H1 (cell line): Measurements from ENCODE around the gene MT1X. TPM values are rescaled to one million over a fixed set of nuclear protein-coding genes. Genes with fewer than 3 reads are reported as not detected.

ENCODE experiments used
- CTCF ChIA-PET: fragments of 300-600 bp; sonication (Branson Sonifier 250); formaldehyde crosslinking; loops from one replicate; lab custom pipeline; 2021; ENCODE audit not compliant: partially characterized antibody; lab: Charles Lee
- POLR2A ChIA-PET: fragments of 300-600 bp; sonication (Branson Sonifier 250); formaldehyde crosslinking; loops from one replicate; lab custom pipeline; 2021; ENCODE audit warnings: inconsistent platforms; ENCODE audit not compliant: partially characterized antibody; lab: Charles Lee
- DNase-seq, 2 experiments: peaks; one replicate each; pipeline versions ENCODE4 v3.0.0 to v3.0.0-alpha.2; 2010 to 2022; ENCODE audit warnings: low spot score in 2 of 2, low read depth in 1 of 2, mixed read lengths in 1 of 2
- FAIRE-seq: peaks from 2 replicates; lab custom pipeline; 2011; peaks lifted over from hg19 to GRCh38; lab: Jason Lieb, UNC
- H2AFZ ChIP-seq: 2 replicates; pipeline ENCODE4 v1.8.1; 2012; ENCODE audit warnings: low read length, inconsistent platforms
- H2AK5ac ChIP-seq: 2 replicates; pipeline ENCODE4 v1.6.1; 2013; ENCODE audit warnings: low read depth, low read length
- H2BK120ac ChIP-seq: replicated peaks from 2 replicates; pipeline ENCODE3; 2013; ENCODE audit warnings: low read depth, low read length, inconsistent platforms
- H2BK12ac ChIP-seq: 2 replicates; pipeline ENCODE4 v1.6.1; 2013; ENCODE audit warnings: low read depth, low read length
- H2BK15ac ChIP-seq: 2 replicates; pipeline ENCODE4 v1.6.1; 2013; ENCODE audit warnings: low read length
- H2BK20ac ChIP-seq: 2 replicates; pipeline ENCODE4 v1.6.1; 2013; ENCODE audit warnings: low read length
- H2BK5ac ChIP-seq: 2 replicates; pipeline ENCODE4 v1.6.1; 2013; ENCODE audit warnings: low read depth, low read length
- H3K14ac ChIP-seq: 2 replicates; pipeline ENCODE4 v1.6.1; 2013; ENCODE audit warnings: inconsistent platforms; ENCODE audit not compliant: insufficient read length
- H3K18ac ChIP-seq: 2 replicates; pipeline ENCODE4 v1.6.1; 2013; ENCODE audit warnings: low read length; ENCODE audit errors: extremely low read depth
- H3K23ac ChIP-seq: 2 replicates; pipeline ENCODE4 v1.6.1; 2013; ENCODE audit warnings: inconsistent platforms; ENCODE audit not compliant: insufficient read length
- H3K23me2 ChIP-seq: 2 replicates; pipeline ENCODE4 v1.6.1; 2013; ENCODE audit warnings: low read depth, low read length
- H3K27ac ChIP-seq: 2 replicates; pipeline ENCODE4 v1.6.1; 2011; ENCODE audit warnings: low read depth, low read length, inconsistent platforms
- H3K27me3 ChIP-seq, 4 experiments: replicated peaks in 1 of 4; 1 replicate in 1 of 4; 2 replicates in 3 of 4; pipeline versions ENCODE4 v1.6.1 to v1.8.1; 2011 to 2013; ENCODE audit warnings: low read length in 3 of 4, mild to moderate bottlenecking in 3 of 4, inconsistent platforms in 2 of 4, mixed read lengths in 2 of 4, moderate library complexity in 1 of 4; ENCODE audit not compliant: control insufficient read depth in 3 of 4, insufficient read depth in 3 of 4; ENCODE audit errors: extremely low read depth in 1 of 4
- H3K36me3 ChIP-seq, 4 experiments: 2 replicates each; pipeline versions ENCODE4 v1.6.1 to v1.8.1; 2011 to 2013; ENCODE audit warnings: mild to moderate bottlenecking in 4 of 4, low read length in 3 of 4, moderate library complexity in 2 of 4, control low read depth in 1 of 4, inconsistent platforms in 1 of 4; ENCODE audit not compliant: insufficient read depth in 4 of 4, control insufficient read depth in 2 of 4
- H3K4ac ChIP-seq: replicated peaks from 2 replicates; pipeline ENCODE3; 2013; ENCODE audit warnings: low read length, low read depth, mixed read lengths, inconsistent platforms; ENCODE audit not compliant: insufficient read length
- H3K4me1 ChIP-seq, 4 experiments: replicated peaks in 1 of 4; 1 replicate in 1 of 4; 2 replicates in 3 of 4; pipeline versions ENCODE4 v1.6.1 to v1.8.1; 2011 to 2013; ENCODE audit warnings: low read length in 3 of 4, inconsistent platforms in 2 of 4, mixed read lengths in 1 of 4; ENCODE audit not compliant: insufficient read depth in 4 of 4, control insufficient read depth in 3 of 4
- H3K4me2 ChIP-seq, 2 experiments: 2 replicates each; pipeline versions ENCODE4 v1.6.1 to v1.8.1; 2011 to 2013; ENCODE audit warnings: low read depth in 2 of 2, low read length in 2 of 2, control low read depth in 1 of 2, inconsistent platforms in 1 of 2, mild to moderate bottlenecking in 1 of 2; ENCODE audit not compliant: insufficient read depth in 1 of 2
- H3K4me3 ChIP-seq, 4 experiments: fragments of 200-600, 300-600 bp in 1 of 4; sonication (generic), shearing (Covaris generic), sonication (Bioruptor Twin) in 1 of 4; 2 replicates each; pipeline versions ENCODE4 v1.5.1 to v1.8.1; 2011 to 2016; ENCODE audit warnings: low read length in 4 of 4, low read depth in 3 of 4, control low read depth in 2 of 4, inconsistent platforms in 2 of 4, mild to moderate bottlenecking in 2 of 4, mixed read lengths in 1 of 4, moderate library complexity in 1 of 4; ENCODE audit not compliant: insufficient read depth in 2 of 4; ENCODE audit errors: extremely low read depth in 1 of 4
- H3K56ac ChIP-seq: replicated peaks from 2 replicates; pipeline ENCODE3; 2013; ENCODE audit warnings: low read depth, mild to moderate bottlenecking, mixed read lengths, low read length, inconsistent platforms; ENCODE audit not compliant: insufficient read length
- H3K79me1 ChIP-seq: 2 replicates; pipeline ENCODE4 v1.6.1; 2013; ENCODE audit warnings: low read depth, low read length, control low read depth
- H3K79me2 ChIP-seq, 2 experiments: 2 replicates each; pipeline versions ENCODE4 v1.6.1 to v1.8.1; 2012 to 2013; ENCODE audit warnings: low read length in 2 of 2, mild to moderate bottlenecking in 2 of 2, inconsistent platforms in 1 of 2; ENCODE audit not compliant: insufficient read depth in 2 of 2, control insufficient read depth in 1 of 2
- H3K9ac ChIP-seq, 4 experiments: replicated peaks in 1 of 4; 1 replicate in 1 of 4; 2 replicates in 3 of 4; pipeline versions ENCODE4 v1.6.1 to v1.8.1; 2011 to 2013; ENCODE audit warnings: low read depth in 3 of 4, low read length in 3 of 4, control low read depth in 2 of 4, mild to moderate bottlenecking in 2 of 4, moderate library complexity in 2 of 4, inconsistent platforms in 1 of 4; ENCODE audit errors: extremely low read depth in 1 of 4
- H3K9me3 ChIP-seq, 2 experiments: 2 replicates each; pipeline versions ENCODE4 v1.6.1 to v1.8.1; 2012 to 2013; ENCODE audit warnings: mild to moderate bottlenecking in 2 of 2, moderate library complexity in 2 of 2, control low read depth in 1 of 2, inconsistent platforms in 1 of 2, low read depth in 1 of 2, low read length in 1 of 2, mixed read lengths in 1 of 2; ENCODE audit not compliant: insufficient read depth in 2 of 2
- H4K20me1 ChIP-seq, 2 experiments: replicated peaks in 1 of 2; 2 replicates each; pipeline versions ENCODE3 to v1.8.1; 2011 to 2013; ENCODE audit warnings: inconsistent platforms in 2 of 2, low read length in 2 of 2, mild to moderate bottlenecking in 1 of 2; ENCODE audit not compliant: insufficient read depth in 2 of 2, control insufficient read depth in 1 of 2
- H4K5ac ChIP-seq: 2 replicates; pipeline ENCODE4 v1.6.1; 2013; ENCODE audit warnings: low read length, low read depth, mixed read lengths, inconsistent platforms; ENCODE audit not compliant: insufficient read length
- H4K8ac ChIP-seq: 2 replicates; pipeline ENCODE4 v1.8.0; 2013; ENCODE audit warnings: mild to moderate bottlenecking, moderate library complexity, low read length, inconsistent platforms; ENCODE audit not compliant: insufficient read depth; ENCODE audit errors: extremely low read depth
- H4K91ac ChIP-seq: replicated peaks from 2 replicates; pipeline ENCODE3; 2013; ENCODE audit warnings: low read length, mixed read lengths, inconsistent platforms; ENCODE audit not compliant: insufficient read length
- BRCA1 ChIP-seq: IDR thresholded peaks from 2 replicates; pipeline ENCODE4 v1.6.1; 2012; ENCODE audit warnings: low read depth, low read length, improper control_type of control experiment
- CTBP2 ChIP-seq: IDR thresholded peaks from 2 replicates; pipeline ENCODE4 v1.7.0; 2011; ENCODE audit warnings: borderline replicate concordance, mild to moderate bottlenecking, moderate library complexity, mixed read lengths, low read length; ENCODE audit not compliant: insufficient read depth, insufficient read length
- MAX ChIP-seq: IDR thresholded peaks from 2 replicates; pipeline ENCODE4 v1.6.1; 2012; ENCODE audit warnings: inconsistent platforms
- PHF8 ChIP-seq: fragments of 200-600 bp; sonication (generic); conservative IDR thresholded peaks from 2 replicates; pipeline ENCODE4 v1.7.1; 2012; ENCODE audit warnings: low read depth, mild to moderate bottlenecking, inconsistent platforms, low read length, moderate library complexity
- SAP30 ChIP-seq: fragments of 300-600 bp; sonication (generic); IDR thresholded peaks from 2 replicates; pipeline ENCODE4 v1.7.1; 2012; ENCODE audit warnings: low read length, moderate library complexity, mild to moderate bottlenecking, inconsistent platforms; ENCODE audit not compliant: insufficient read depth, insufficient replicate concordance
- SIN3A ChIP-seq, 2 experiments: IDR thresholded peaks in 1 of 2; conservative IDR thresholded peaks in 1 of 2; 2 replicates each; pipeline ENCODE4 v1.6.1; 2011 to 2012; ENCODE audit warnings: low read length in 2 of 2, improper control_type of control experiment in 1 of 2, low read depth in 1 of 2, mild to moderate bottlenecking in 1 of 2
- SP2 ChIP-seq: IDR thresholded peaks from 2 replicates; pipeline ENCODE4 v1.6.1; 2012; ENCODE audit warnings: mild to moderate bottlenecking, low read length, inconsistent platforms
- SP4 ChIP-seq: IDR thresholded peaks from 2 replicates; pipeline ENCODE4 v1.6.1; 2012; ENCODE audit warnings: low read length, inconsistent platforms
- SUZ12 ChIP-seq: fragments of 200-600 bp; sonication (generic); IDR thresholded peaks from 2 replicates; pipeline ENCODE4 v1.6.1; 2012; ENCODE audit warnings: mild to moderate bottlenecking, inconsistent platforms, low read length, moderate library complexity, mixed read lengths
- YY1 ChIP-seq: IDR thresholded peaks from 2 replicates; pipeline ENCODE4 v1.6.1; 2011; ENCODE audit warnings: low read depth, mild to moderate bottlenecking, low read length
- WGBS, 2 experiments: shearing (Covaris generic) in 1 of 2; methylation state at CpG; one replicate each; pipeline versions ENCODE4 v1.1.6 to v1.1.7; 2013 to 2015; ENCODE audit warnings: low lambda C conversion rate in 2 of 2, mixed read lengths in 2 of 2, inconsistent platforms in 1 of 2, low coverage in 1 of 2, missing lambda C conversion rate in 1 of 2; ENCODE audit not compliant: insufficient replicate concordance in 2 of 2, insufficient coverage in 1 of 2, insufficient read length in 1 of 2; ENCODE audit errors: extremely low coverage in 1 of 2, missing lambda C conversion rate in 1 of 2; 5-methylcytosine and 5-hydroxymethylcytosine counted together
- polyA plus RNA-seq, 7 experiments: library from polyadenylated mRNA; depleted of rRNA in 3 of 7; stranded (reverse) in 5 of 7; unstranded in 2 of 7; fragments of >200 nt in 5 of 7; fragments of 200-250 nt in 2 of 7; gene quantifications; 1 replicate in 5 of 7; 2 replicates in 1 of 7; 4 replicates in 1 of 7; pipeline versions ENCODE4 v1.2.1 to v1.2.3, GENCODE V29; 2011 to 2013; ENCODE audit warnings: missing spikeins in 2 of 7, mixed read lengths in 2 of 7
- total RNA-seq: library from RNA; stranded (reverse); fragmentation: NEBNext Ultra II Directional; extraction: Animal tissue kit (Norgen Biotek cat#: 25700); gene quantifications from 2 replicates; pipeline ENCODE4 v1.2.1, GENCODE V29; 2021
- TF ChIP-seq, protein P1 (sequence below): IDR thresholded peaks from 2 replicates; pipeline ENCODE4 v1.6.1; 2011; ENCODE audit warnings: low read length, improper control_type of control experiment

The MT1X gene
- total and polyA plus RNA-seq, 2 of the 8 experiments (the other 6 are each of a cell fraction or from before 2014, with no cell fraction given), result 52.4 to 1,060 TPM

DNA sequence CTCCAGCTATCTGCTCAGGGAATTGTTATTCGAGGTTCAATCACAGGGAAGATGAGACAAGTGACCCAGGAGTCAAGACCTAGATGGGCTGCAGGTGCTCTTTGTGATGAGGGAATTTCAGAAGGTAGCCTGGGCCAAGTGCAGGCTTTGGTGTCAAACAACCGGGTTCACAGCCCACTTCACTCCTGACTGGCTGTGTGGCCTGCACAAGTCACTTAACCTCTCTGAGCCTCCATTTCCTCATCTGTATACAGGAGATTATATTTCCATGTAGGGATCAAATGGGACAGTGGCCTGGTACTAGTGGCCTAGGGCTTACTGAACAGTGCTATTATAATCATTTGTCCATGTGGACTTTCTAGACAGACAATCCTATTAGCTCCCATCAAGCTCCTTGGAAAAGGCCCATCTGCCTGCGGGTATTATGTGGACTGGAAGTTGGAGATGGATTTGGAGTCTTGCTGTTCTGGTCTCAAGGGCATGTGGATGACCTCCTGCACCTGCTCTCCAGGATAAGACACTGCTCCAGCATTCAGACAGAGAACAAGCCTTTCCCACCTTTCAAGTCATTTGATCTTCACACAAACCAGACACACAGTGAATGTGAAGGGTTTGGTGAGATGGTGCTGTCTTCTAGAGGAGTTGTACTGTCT, 3.1 kb upstream of the MT1X start:
- H4K8ac ChIP-seq, result no peak overlapping the region
- H4K5ac ChIP-seq, result no peak overlapping the region
- H3K4me1 ChIP-seq, result peaks cover 0 to 32% (median 12%) of the 10 kb centered on the region in 4 experiments; a peak in 6 of 7 replicates
- H3K9me3 ChIP-seq, result no peaks in the 10 kb centered on the region
- peaks cover 10% of the 10 kb centered on the region for H3K23me2 ChIP-seq
- H4K20me1 ChIP-seq, result peaks cover 0 to 1% of the 10 kb centered on the region in 2 experiments
- no peak overlapping the region for H2BK20ac ChIP-seq
- no peak overlapping the region for H4K91ac ChIP-seq
- 83% methylated on average over 3 of the region's 3 CpGs; no CpG with 5 or more reads in 1 of the 2 experiments for WGBS, 2 experiments
- no peak overlapping the region for H3K23ac ChIP-seq
- H3K4ac ChIP-seq, result no peak overlapping the region
- H3K4me2 ChIP-seq, result no peak overlapping the region
- H2BK12ac ChIP-seq, result no peak overlapping the region
- no peak for FAIRE-seq
- H2AFZ ChIP-seq, result no peak overlapping the region
- H2BK120ac ChIP-seq, result no peak overlapping the region
- no peak overlapping the region for H3K4me3 ChIP-seq
- H3K56ac ChIP-seq, result no peak overlapping the region
- no peak for DNase-seq
- H3K14ac ChIP-seq, result no peak overlapping the region
- no peak overlapping the region for H2BK5ac ChIP-seq
- H3K27me3 ChIP-seq, result peaks cover 0 to 61% (median 34%) of the 10 kb centered on the region in 4 experiments; a peak in 5 of 7 replicates
- ChIA-PET CTCF (interaction anchor here (0.6 to 6.0 kb wide), 6 partner anchors 9 to 989 kb away, joined by 3 to 57 read pairs (median 6); partner anchors contain the start of gene MT1H), POLR2A (interaction anchor here (1.0 to 12.9 kb wide), 3 partner anchors 11 to 54 kb away, joined by 4 to 205 read pairs (median 6); partner anchors contain the start of genes MT1E, MT1G and MT1H)
- no peak overlapping the region for H3K27ac ChIP-seq
- H3K79me2 ChIP-seq, result no peaks in the 10 kb centered on the region
- no peak overlapping the region for H3K9ac ChIP-seq
- no peaks in the 10 kb centered on the region; the same call in 1 of the 2 replicates for H3K79me1 ChIP-seq
- no peak overlapping the region for H2BK15ac ChIP-seq
- no peak overlapping the region for H2AK5ac ChIP-seq
- peaks cover 0 to 3% (median 0%) of the 10 kb centered on the region in 4 experiments; a peak in 1 of 8 replicates for H3K36me3 ChIP-seq
- H3K18ac ChIP-seq, result no peak overlapping the region
- TF ChIP-seq MAX (no peak), BRCA1 (no peak), PHF8 (no peak), SP2 (no peak), SAP30 (no peak), YY1 (no peak), CTBP2 (no peak), SIN3A (conservative IDR thresholded peaks at IDR 0.05 in 1 of 2, IDR thresholded peaks at IDR 0.05 in 1 of 2; ENCODE audit: low read depth in 1 of 2, low read length in 2 of 2) (no peak), SUZ12 (no peak), SP4 (no peak)
- TF ChIP-seq, protein P1, sequence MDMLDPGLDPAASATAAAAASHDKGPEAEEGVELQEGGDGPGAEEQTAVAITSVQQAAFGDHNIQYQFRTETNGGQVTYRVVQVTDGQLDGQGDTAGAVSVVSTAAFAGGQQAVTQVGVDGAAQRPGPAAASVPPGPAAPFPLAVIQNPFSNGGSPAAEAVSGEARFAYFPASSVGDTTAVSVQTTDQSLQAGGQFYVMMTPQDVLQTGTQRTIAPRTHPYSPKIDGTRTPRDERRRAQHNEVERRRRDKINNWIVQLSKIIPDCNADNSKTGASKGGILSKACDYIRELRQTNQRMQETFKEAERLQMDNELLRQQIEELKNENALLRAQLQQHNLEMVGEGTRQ, result no peak
